ENCODE measurements around the gene RIC8B.

Gene RIC8B

DNA sequence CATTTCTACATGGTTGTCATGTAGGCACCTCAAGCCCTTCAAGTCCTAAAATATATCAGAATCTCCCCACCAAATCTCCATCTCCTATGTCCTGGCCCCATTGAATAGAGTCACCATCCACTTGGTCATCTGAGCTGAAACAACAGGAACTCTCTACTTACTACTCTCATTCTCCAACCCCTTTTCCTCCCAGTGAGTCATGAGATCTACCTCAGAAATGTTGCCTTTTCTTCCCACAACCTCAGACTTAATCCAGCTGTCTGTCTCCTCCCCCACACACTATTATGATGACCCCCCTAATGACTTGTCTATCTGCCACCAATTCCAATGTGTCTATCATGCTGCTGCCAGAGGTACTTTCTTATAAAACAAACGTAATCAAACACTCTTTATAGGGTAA, 108.9 kb downstream of the RIC8B start:
- no peaks in the 10 kb centered on the region for H3K9me3 ChIP-seq (ENCODE audit: low read length)
- no peaks in the 10 kb centered on the region for H3K4me1 ChIP-seq (ENCODE audit: insufficient read depth, low read length, severe bottlenecking)
- H3K4me2 ChIP-seq (ENCODE audit: low read length): no peak overlapping the region
- no peak overlapping the region for H3K9ac ChIP-seq (ENCODE audit: low read length)
- no peaks in the 10 kb centered on the region for H3K79me2 ChIP-seq (ENCODE audit: insufficient read depth, low read length)
- no peaks in the 10 kb centered on the region for H3K27me3 ChIP-seq (ENCODE audit: insufficient read depth, low read length)
- H3K27ac ChIP-seq (ENCODE audit: low read depth, low read length, poor library complexity, severe bottlenecking): no peak overlapping the region
- H3K9me2 ChIP-seq (ENCODE audit: low read depth, low read length): no peaks in the 10 kb centered on the region
- no peaks in the 10 kb centered on the region for H3K36me3 ChIP-seq (ENCODE audit: insufficient read depth, low read length)
- H3F3A ChIP-seq (ENCODE audit: insufficient read depth, low read length): no peaks in the 10 kb centered on the region
- TF ChIP-seq EZH2 (IDR thresholded peaks at IDR 0.05; ENCODE audit: borderline replicate concordance, low read length): no peak
- TF ChIP-seq, protein P1, sequence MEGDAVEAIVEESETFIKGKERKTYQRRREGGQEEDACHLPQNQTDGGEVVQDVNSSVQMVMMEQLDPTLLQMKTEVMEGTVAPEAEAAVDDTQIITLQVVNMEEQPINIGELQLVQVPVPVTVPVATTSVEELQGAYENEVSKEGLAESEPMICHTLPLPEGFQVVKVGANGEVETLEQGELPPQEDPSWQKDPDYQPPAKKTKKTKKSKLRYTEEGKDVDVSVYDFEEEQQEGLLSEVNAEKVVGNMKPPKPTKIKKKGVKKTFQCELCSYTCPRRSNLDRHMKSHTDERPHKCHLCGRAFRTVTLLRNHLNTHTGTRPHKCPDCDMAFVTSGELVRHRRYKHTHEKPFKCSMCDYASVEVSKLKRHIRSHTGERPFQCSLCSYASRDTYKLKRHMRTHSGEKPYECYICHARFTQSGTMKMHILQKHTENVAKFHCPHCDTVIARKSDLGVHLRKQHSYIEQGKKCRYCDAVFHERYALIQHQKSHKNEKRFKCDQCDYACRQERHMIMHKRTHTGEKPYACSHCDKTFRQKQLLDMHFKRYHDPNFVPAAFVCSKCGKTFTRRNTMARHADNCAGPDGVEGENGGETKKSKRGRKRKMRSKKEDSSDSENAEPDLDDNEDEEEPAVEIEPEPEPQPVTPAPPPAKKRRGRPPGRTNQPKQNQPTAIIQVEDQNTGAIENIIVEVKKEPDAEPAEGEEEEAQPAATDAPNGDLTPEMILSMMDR (IDR thresholded peaks at IDR 0.05; ENCODE audit: low read length): no peak
- no peaks in the 10 kb centered on the region for H4K20me1 ChIP-seq (ENCODE audit: insufficient read depth, low read length)
- no peak overlapping the region for H2AFZ ChIP-seq (ENCODE audit: low read length)
- no peak overlapping the region for H3K4me3 ChIP-seq (ENCODE audit: low read depth, low read length, poor library complexity, severe bottlenecking)

DNA sequence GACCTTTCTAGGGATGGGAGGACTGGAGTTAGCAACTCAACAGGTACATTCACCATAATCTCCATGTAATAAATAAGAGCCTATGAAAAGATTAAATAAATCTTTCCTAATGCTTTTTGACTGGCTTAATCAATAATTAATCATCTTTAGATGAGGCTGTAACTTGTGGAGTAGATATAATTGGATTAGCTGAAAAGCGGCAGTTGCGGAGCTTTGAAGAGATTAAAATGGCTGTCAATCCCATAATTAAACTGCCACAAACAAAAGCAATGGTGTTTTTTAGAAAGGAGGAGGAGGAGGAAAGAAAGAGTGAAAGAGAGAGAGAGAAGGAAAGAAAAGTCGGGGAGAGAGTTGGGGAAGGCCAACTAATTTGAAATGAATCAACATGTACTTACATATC, 110.5 kb downstream of the RIC8B start:
- Histone ChIP-seq H3K27me3 (ENCODE audit: insufficient read depth, low read length) (no peaks in the 10 kb centered on the region), H2AFZ (ENCODE audit: low read length) (no peak overlapping the region), H3K36me3 (ENCODE audit: insufficient read depth, low read length) (no peaks in the 10 kb centered on the region), H3K4me1 (ENCODE audit: insufficient read depth, low read length, severe bottlenecking) (no peaks in the 10 kb centered on the region), H3K9me3 (ENCODE audit: low read length) (no peaks in the 10 kb centered on the region), H3K79me2 (ENCODE audit: insufficient read depth, low read length) (no peaks in the 10 kb centered on the region), H3K9ac (ENCODE audit: low read length) (no peak overlapping the region), H3K27ac (ENCODE audit: low read depth, low read length, poor library complexity, severe bottlenecking) (no peak overlapping the region), H3F3A (ENCODE audit: insufficient read depth, low read length) (no peaks in the 10 kb centered on the region), H3K9me2 (ENCODE audit: low read depth, low read length) (no peaks in the 10 kb centered on the region), H3K4me2 (ENCODE audit: low read length) (no peak overlapping the region), H4K20me1 (ENCODE audit: insufficient read depth, low read length) (no peaks in the 10 kb centered on the region), H3K4me3 (ENCODE audit: low read depth, low read length, poor library complexity, severe bottlenecking) (no peak overlapping the region)
- TF ChIP-seq EZH2 (IDR thresholded peaks at IDR 0.05; ENCODE audit: borderline replicate concordance, low read length): no peak
- TF ChIP-seq, protein P1 (IDR thresholded peaks at IDR 0.05; ENCODE audit: low read length): no peak

DNA sequence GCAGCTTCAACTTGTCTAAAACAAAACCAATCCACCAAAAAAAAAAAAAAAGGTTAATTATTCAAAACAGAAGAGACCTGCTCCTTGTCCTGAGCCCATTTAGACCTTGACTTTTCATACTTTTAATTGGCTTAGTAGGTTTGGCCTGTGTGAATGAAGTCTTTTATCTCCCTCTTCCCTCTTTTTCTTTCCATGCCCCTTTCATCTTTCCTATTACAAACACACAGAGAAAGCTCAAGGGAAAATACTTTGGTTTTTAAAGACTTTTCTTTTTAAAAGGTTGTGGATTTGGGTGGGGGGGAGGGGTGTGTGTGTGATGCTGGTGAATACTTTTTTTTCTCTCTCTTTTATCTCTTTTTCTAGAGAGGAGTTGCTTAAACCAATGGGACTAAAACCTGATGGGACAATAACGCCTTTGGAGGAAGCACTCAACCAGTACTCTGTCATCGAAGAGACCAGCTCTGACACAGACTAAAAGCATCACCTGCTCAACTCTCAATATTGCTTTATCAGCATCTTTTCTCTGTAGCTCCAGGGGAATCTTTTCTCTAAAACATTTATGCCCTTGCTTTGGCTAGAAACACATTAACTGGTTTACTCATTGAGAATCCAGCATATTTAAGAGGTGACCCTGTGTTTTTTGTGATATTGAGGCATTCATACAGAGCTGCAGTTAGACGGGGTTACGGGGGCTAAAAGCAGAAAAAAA, 111.2 kb downstream of the RIC8B start:
- H3K36me3 ChIP-seq (ENCODE audit: insufficient read depth, low read length): no peaks in the 10 kb centered on the region
- H3K27me3 ChIP-seq (ENCODE audit: insufficient read depth, low read length): no peaks in the 10 kb centered on the region
- no peak for TF ChIP-seq EZH2 (IDR thresholded peaks at IDR 0.05; ENCODE audit: borderline replicate concordance, low read length)
- TF ChIP-seq, protein P1 (IDR thresholded peaks at IDR 0.05; ENCODE audit: low read length): no peak
- no peak overlapping the region for H3K4me3 ChIP-seq (ENCODE audit: low read depth, low read length, poor library complexity, severe bottlenecking)
- no peaks in the 10 kb centered on the region for H4K20me1 ChIP-seq (ENCODE audit: insufficient read depth, low read length)
- H3K4me1 ChIP-seq (ENCODE audit: insufficient read depth, low read length, severe bottlenecking): no peaks in the 10 kb centered on the region
- H3K27ac ChIP-seq (ENCODE audit: low read depth, low read length, poor library complexity, severe bottlenecking): no peak overlapping the region
- no peaks in the 10 kb centered on the region for H3K79me2 ChIP-seq (ENCODE audit: insufficient read depth, low read length)
- no peaks in the 10 kb centered on the region for H3K9me3 ChIP-seq (ENCODE audit: low read length)
- H3F3A ChIP-seq (ENCODE audit: insufficient read depth, low read length): no peaks in the 10 kb centered on the region
- H3K4me2 ChIP-seq (ENCODE audit: low read length): no peak overlapping the region
- H3K9ac ChIP-seq (ENCODE audit: low read length): no peak overlapping the region
- H2AFZ ChIP-seq (ENCODE audit: low read length): no peak overlapping the region
- no peaks in the 10 kb centered on the region for H3K9me2 ChIP-seq (ENCODE audit: low read depth, low read length)
